ENCODE measurements around the gene CIDEA.

DNA sequence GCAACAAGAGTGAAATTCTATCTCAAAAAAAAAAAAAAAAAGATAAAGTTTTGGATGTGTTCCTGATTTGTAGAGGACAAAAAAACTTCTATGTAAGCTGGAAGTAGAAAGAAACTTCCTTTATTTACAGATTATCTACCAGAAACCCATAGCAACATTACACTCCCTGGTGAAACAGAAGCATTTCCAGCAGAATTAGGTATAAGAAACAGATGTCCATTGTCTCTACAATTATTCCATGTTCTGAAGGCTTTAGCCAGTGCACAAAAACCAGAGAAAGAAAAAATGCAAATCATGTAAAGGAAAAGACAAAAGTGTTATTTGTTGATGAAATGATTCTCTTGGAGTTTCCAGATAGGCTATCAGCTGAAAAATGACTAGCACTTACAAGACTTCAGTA lies 58.8 kb downstream of the CIDEA start:
- TF ChIP-seq, protein P1, sequence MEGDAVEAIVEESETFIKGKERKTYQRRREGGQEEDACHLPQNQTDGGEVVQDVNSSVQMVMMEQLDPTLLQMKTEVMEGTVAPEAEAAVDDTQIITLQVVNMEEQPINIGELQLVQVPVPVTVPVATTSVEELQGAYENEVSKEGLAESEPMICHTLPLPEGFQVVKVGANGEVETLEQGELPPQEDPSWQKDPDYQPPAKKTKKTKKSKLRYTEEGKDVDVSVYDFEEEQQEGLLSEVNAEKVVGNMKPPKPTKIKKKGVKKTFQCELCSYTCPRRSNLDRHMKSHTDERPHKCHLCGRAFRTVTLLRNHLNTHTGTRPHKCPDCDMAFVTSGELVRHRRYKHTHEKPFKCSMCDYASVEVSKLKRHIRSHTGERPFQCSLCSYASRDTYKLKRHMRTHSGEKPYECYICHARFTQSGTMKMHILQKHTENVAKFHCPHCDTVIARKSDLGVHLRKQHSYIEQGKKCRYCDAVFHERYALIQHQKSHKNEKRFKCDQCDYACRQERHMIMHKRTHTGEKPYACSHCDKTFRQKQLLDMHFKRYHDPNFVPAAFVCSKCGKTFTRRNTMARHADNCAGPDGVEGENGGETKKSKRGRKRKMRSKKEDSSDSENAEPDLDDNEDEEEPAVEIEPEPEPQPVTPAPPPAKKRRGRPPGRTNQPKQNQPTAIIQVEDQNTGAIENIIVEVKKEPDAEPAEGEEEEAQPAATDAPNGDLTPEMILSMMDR (IDR thresholded peaks at IDR 0.05; ENCODE audit: low read length), result no peak
- TF ChIP-seq EZH2 (optimal IDR thresholded peaks at IDR 0.05; ENCODE audit: low read depth, low read length), result no peak
- TF ChIP-seq EZH2phosphoT487 (IDR thresholded peaks at IDR 0.05; ENCODE audit: low read length), result no peak

All from MM.1S (cell line).